NCI-H2196 (cell line): ENCODE results near the gene PARD3B.

Source experiments
- DNase-seq: peaks from one replicate; lab custom pipeline; 2025; ENCODE audit not compliant: unreplicated experiment; lab: John Stamatoyannopoulos, UW

The PARD3B gene

GRCh38 chr2:205570648-205571047 is 1025.4 kb downstream of the PARD3B start:
- DNase-seq, result no peak

DNA sequence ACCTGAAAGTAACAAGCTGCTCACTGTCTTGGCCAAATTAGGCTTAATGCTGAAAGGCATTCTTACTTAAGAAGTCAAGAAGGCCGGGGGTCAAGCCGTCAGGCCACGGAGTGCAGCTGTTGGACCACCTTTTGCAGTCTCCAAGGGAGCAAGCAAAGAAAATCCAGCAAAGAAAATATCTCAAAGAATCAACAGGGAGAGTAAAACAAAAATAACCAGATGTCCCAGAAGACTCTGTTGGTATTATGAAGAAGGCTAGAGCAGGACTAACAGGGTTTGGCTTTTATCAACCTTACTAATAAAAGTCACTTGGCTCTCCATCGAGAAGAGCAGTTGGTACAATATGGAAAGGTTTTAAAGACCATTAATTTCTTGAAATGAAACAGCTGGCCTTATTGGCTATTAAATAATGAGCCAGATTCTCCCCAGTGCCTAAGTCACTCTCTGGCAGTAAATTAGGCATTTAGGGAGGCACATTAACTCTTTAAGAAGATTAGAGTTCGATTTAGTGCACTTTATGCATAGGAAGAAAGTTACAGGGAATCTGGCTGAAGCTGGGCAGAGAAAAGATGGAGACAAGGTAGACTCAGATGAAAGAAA is 1026.2 kb downstream of the PARD3B start:
- DNase-seq, result no peak

DNA sequence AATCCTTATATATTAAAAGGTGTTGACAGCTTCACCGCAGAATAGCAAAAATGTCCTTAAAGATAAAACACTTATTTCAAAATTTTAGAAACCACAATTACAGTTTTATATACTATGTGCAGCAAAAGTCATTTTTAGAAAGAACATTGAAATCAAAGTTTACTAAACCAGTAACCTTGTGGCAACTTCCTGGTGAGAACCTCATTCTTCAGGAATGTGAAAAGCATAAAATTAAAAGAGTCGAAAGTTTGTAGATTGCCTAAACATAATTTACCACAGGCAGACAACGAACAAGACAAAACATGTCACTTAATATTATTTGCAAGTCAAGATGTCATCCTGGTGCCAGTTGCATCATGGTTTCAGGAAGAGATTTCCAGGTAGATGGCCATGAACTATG is 1028.7 kb downstream of the PARD3B start:
- DNase-seq, result no peak

DNA sequence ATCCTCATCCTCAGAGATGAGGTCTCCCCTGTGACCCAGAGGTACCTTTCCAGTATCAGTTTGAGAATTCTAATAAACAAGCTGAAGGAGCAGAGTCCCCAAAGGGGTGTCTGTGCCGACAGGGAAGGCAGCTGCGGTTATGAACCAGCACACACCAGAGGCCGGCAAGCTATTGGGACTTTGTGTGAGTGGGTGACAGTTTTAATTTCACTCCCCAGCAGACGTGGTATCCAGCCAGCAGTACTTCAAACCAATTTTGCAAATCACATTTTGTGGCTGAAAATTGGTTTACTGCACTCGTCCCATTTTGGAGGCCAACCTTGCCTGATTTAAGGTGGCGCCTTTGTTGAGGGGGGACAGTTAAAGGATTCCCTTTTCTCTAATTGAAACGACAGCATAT is 1034.1 kb downstream of the PARD3B start:
- DNase-seq, result no peak

GRCh38 chr2:205580212-205580987 is 1035.1 kb downstream of the PARD3B start:
- no peak for DNase-seq

GRCh38 chr2:205582366-205582765 is 1037.1 kb downstream of the PARD3B start:
- DNase-seq, result no peak

DNA sequence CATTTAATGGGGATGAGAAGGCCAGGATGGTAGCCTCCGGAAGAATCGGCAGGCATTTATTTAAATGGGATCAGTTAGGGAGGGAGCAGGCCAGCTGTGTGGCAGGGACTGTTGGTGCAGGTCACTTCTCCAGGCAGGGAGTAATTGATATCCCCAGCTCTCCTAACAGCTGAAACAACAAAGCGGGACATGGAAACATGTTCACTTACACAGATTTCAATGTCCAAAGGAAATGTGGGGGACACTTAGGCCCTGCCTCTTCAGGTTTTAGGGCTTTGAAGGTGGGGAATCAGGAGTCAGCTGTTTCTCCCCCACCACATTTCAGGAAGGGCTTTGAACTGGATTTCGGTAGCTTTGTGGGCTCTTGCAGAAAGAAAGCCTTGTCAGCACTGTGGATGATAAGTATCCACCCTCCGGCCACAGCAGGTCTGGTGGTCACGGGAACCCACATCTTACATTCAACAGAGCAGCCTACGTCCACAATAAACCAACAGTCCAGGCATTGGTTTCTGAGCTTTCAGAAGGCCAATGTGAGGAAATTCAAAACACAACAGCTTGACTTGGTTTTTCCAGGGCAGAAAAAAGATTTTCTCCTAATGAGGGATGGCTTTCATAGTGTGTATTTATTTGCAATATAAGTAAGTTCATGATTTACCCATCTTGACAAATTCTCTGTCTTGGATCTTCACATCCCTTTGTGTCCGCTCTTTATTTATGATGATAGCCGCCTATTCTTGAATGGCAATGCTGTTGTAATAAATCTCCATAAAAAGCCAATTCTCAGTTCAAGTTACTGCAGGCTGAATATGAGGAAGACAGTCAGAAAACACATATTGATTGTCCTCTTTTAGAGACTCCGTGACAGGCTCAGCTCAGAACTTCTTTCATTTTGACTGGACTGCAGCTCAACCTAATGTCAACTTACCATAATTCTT is 1040.4 kb downstream of the PARD3B start:
- DNase-seq, result no peak

DNA sequence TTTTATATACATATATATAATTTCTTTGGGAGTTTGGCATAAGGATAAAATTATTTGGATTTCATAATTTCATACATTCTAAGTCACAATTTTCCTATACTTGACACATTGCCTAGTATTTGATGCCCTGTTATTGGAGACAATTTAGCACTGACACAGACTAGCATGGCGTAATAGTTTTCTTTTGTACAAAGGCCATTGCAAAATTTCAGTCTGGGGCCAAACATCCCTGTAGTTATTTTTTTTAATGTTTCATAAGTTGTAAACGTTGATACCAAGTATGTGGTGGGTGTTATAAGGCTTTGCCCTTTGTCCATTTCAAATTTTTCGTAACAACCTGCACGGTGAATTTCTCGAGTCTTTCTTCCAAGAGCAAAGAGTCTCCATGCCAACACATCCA is 1041.4 kb downstream of the PARD3B start:
- DNase-seq, result no peak

DNA sequence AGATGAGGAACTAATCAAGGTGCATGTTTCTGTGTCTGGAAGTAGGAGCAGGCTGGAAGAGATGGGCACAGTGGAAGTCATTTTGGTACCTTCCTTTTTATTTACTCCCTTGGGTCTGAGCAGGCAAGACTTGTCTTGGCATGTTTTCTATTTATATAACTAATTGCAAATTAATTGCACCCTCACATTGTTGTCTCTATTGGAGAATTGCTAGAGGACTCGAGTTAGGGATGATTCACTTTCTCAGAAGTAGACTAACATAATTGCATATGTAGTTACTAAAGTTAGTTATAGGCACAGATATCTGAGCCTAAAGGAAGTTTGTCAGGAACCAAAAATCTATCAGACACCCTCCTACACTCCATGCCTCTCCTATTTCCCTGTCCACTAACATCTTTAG is 1044.2 kb downstream of the PARD3B start:
- DNase-seq, result no peak

GRCh38 chr2:205590759-205591158 is 1045.5 kb downstream of the PARD3B start:
- DNase-seq, result no peak

DNA sequence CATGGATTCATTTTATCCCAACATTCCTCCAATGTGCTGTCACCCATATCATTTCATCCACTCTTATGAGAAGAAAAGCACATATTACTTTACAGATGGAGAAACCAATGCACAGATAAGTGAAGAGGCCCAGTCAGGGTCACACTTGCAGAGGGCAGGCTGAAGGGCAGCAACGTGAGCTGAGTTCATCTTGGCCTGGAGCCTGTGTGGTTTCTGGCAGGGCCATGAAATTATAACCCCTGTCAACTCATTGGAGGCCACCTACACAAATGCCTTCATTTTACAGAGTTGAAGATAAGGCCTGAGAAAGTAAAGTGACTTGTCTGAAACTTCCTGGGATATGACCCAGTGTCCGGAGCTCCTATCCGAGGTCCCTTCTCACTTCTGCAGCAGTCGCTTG is 1048.6 kb downstream of the PARD3B start:
- no peak for DNase-seq

DNA sequence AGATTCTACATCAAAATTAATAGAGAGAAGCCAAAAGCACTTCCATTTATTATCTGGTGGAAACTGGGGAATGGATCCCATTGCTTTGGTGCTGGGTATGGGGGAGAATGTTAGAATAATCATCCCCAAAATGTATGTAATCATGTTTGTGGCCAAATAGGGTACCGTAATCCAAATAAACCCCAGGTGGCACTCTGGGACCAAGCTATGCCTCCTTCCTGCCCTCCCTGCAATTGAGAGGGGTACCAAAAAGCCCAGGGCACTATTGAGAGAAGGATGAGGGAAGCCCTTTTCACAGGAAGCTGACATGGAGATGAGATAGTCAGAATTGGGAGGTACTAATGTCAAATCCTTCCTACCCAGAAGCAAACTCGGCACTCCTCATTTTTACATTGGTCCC is 1051.3 kb downstream of the PARD3B start:
- no peak for DNase-seq

DNA sequence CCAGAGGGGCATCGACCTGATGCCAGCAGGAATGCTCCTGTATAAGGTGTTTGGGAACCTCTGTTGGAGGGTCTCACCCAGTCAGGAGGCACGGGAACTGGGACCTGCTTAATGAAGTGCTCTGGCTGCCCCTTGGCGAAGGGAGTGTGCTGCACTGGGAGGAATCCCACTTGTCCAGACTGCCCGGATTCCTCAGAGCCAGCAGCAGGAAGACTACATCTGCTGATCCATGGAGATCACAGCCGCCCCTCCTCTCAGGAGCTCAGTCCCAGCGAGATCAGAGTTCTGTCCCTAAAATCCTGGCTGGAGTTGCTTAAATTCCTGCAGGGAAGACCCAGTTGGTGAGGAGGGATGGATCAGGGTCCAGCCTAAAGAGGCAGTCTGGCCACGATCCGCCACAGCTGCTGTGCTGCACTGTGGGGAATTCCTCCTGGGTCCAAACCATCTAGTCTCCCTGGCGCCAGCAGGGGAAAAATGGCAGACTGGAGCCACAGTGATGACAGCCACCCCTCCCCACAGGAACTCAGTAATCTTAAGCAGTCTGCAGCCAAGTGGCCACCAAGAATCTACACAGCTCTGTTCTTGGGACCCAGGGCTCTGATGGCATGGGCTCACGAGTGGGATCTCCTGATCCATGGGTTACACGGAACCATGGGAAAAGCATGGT is 1060.5 kb downstream of the PARD3B start:
- no peak for DNase-seq

DNA sequence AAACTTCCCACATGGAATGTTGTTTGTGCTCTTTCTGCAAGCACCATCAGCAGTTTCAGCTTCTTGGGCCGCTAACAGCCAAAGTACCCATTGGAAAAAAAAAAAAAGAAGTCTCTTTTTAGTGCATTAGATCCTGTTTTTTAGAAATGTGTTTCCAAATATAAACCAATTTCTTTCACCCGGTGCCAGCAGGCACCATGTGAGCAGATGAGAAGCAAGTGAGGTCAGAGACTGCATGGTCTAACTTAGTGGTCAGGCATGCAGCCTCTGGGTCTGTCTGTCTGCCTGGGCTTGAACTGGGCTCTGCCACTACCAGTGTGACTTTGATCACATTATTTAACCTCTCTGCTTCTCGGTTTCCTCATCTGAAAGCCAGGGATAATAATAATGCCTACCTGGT is 1061.9 kb downstream of the PARD3B start:
- no peak for DNase-seq

GRCh38 chr2:205609113-205609512 is 1063.8 kb downstream of the PARD3B start:
- DNase-seq, result no peak

DNA sequence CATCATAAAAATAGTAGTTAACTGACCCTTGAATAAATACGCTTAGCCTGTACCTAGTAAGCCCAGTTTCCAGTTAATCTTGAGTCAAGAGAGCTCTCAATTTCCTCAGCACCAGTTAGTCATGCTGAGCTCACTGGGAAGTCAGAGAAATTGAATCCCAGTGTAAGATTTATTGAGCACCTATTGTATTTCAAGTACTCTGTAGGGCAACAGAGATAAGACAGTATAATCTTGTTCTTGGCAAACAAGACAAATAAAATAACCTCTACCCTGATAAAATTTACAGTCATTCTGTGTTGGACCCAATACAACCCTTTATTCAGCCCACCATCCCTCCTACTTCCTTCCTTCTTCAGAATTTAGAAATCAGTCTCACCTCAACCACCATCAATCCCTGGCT is 1065.2 kb downstream of the PARD3B start:
- DNase-seq, result no peak

DNA sequence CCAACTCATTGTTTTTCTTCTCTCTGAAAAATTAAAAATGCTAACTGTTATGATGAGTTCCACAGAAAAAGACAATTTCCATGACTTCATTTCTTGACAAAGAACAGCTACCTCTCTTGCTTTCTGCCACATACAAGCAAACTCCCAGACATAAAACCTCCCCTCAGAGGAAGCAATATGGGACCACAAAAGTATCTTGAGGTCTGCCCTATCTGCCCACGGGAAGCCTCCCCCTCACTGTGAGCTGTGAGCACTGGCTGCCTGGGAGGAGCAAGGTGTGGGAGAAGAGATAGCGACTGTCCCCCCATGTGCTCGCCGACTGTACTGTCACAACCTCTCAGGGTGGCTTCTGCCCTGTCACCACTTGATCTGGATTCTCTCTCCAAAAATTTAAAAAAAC is 1067.4 kb downstream of the PARD3B start:
- DNase-seq, result no peak

DNA sequence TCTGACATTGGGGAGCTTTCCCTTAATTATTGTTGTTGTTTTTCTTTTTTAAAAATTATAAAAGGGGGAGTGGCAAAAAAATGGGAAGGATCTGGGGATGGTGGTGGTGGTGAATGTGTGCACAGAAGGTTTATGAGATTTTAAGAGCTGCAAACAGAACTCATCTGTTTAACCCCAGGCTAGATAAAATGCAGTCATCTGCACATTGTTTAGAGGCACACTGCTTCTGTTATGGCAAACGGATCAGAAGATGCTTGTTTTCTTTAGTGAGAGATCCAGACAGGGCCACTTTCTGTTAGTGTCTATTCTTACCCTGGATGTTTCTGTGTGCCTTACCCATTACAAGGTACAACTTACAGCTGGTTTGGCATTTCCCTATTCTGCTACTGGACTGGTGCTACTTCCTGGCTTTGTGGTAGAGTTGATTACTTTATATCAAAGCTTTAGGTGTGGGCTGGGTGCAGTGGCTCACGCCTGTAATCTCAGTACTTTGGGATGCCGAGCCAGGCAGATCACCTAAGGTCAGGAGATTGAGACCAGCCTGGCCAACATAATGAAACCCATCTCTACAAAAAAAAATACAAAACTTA is 1068.8 kb downstream of the PARD3B start:
- DNase-seq, result no peak

GRCh38 chr2:205614965-205615364 is 1069.7 kb downstream of the PARD3B start:
- DNase-seq, result no peak

GRCh38 chr2:205617905-205618304 is 1072.6 kb downstream of the PARD3B start:
- no peak for DNase-seq

DNA sequence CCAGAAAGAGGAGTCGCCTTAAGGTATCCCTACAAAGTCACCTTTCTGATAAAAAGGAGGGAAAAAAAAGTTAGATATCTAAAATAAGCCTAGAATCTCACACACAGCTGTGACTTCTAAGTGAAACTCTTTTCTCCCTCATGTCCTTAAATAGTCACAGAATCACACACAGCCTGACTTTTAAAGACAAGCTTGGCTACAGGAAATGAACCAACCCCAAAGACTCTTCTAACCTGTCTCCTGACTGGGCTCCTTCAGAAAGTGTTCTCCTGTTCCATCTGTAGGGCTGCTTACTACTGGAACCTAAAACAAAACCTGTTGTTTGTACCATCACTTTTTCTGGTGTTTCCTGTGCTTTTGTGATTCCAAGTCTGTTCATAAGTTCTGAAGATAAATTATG is 1074.3 kb downstream of the PARD3B start:
- no peak for DNase-seq
